Heart right ventricle (tissue), 16 donors: ENCODE measurements around the gene UBE2M. TPM values are rescaled to one million over a fixed set of nuclear protein-coding genes. Genes with fewer than 3 reads are reported as not detected.
"Not testable (repeated sequence)": the region's sequence is repeated elsewhere in the genome, so short reads cannot be mapped to it uniquely, and the experiment has no call there.

Experiments used
- ATAC-seq, 8 donors: fragments of 200-7000 bp; cut with Tn5 transposase; one replicate each; pipeline ENCODE4 v1.9.1; 2020; ENCODE audit warnings: mild to moderate bottlenecking in 8 of 8, moderate library complexity in 8 of 8, moderate number of reproducible peaks in 1 of 8
- DNase-seq, 2 donors: peaks; one replicate each; pipeline ENCODE4 v3.0.0-alpha.2; 2020
- H3K27ac ChIP-seq, 10 donors: fragments of 200-600 bp; sonication (generic) in 2 of 10; one replicate each; pipeline versions ENCODE4 v1.5.0 to v1.8.0; 2020 to 2022; ENCODE audit warnings: mild to moderate bottlenecking in 3 of 10
- H3K27me3 ChIP-seq, 7 donors: fragments of 200-600 bp; one replicate each; pipeline ENCODE4 v1.8.0; 2021 to 2022; ENCODE audit warnings: mild to moderate bottlenecking in 2 of 7
- H3K36me3 ChIP-seq, 9 donors: fragments of 200-600 bp; sonication (generic) in 1 of 9; one replicate each; pipeline versions ENCODE4 v1.5.0 to v1.8.0; 2020 to 2022; ENCODE audit warnings: mild to moderate bottlenecking in 2 of 9
- H3K4me1 ChIP-seq, 9 donors: fragments of 200-600 bp; sonication (generic) in 1 of 9; one replicate each; pipeline versions ENCODE4 v1.5.0 to v1.8.0; 2020 to 2022; ENCODE audit warnings: mild to moderate bottlenecking in 4 of 9
- H3K4me3 ChIP-seq, 10 donors: fragments of 200-600 bp; sonication (generic) in 2 of 10; one replicate each; pipeline versions ENCODE4 v1.5.0 to v1.8.0; 2020 to 2022; ENCODE audit warnings: mild to moderate bottlenecking in 7 of 10, moderate library complexity in 2 of 10
- H3K9me3 ChIP-seq, 11 donors: fragments of 200-600 bp in 10 of 11; sonication (generic) in 2 of 11; one replicate each; pipeline versions ENCODE4 v1.5.0 to v1.8.0; 2013 to 2022; ENCODE audit warnings: mild to moderate bottlenecking in 2 of 11, control low read depth in 1 of 11, moderate library complexity in 1 of 11
- WGBS, 2 donors: extraction: QIAGEN DNeasy Blood & Tissue Kit; methylation state at CpG; one replicate each; pipeline ENCODE4 v1.1.7; 2013; ENCODE audit warnings: inconsistent platforms in 1 of 2; 5-methylcytosine and 5-hydroxymethylcytosine counted together
- intact Hi-C, 10 donors: fragments of 100-400 bp; cut with DNase I; formaldehyde crosslinking; loops; one replicate each; pipeline versions ENCODE4 v1.11.1 to v1.14.2; 2022
- polyA plus RNA-seq, 2 donors: library from polyadenylated mRNA; stranded (reverse); fragments of 200-250 nt; gene quantifications; one replicate each; pipeline ENCODE4 v1.2.3, GENCODE V29; 2013
- total RNA-seq, 10 donors: library from RNA; stranded (reverse); fragmentation: NEBNext Ultra II Directional in 3 of 10; extraction: Animal tissue kit (Norgen Biotek cat#: 25700) in 3 of 10; gene quantifications; one replicate each; pipeline versions ENCODE4 v1.2.1 to v1.2.4, GENCODE V29; 2021 to 2023
- TF ChIP-seq, protein P1 (sequence below), 9 donors: fragments of 200-600 bp; sonication (generic) in 2 of 9; IDR thresholded peaks; one replicate each; pipeline versions ENCODE4 v1.5.0 to v1.8.0; 2021 to 2022; ENCODE audit warnings: antibody characterized with exemption in 9 of 9, mild to moderate bottlenecking in 5 of 9, moderate library complexity in 1 of 9
- donor health status: Arrhythmogenic right ventricular cardiomyopathy.
- donor health status: ischemic (EF 13 %, LVEDD 7.1; RV severe dilation, severe dysfunction).
- donor health status: healthy with polysubstance abuse.
- donor health status: DM: no; HTN: yes; CAD: no.
- donor health status: DM: no; HTN: no; CAD: no.
- donor health status: ischemic (EF 25% LVEDD 6.9; RV normal size, moderate dysfunction).
- donor health status: ischemic (EF 25% LVEDD 5.7; RV mildly dilated, moderate dysfunction).
- donor health status: healthy.
- donor health status: DM: yes; HTN: yes; CAD: no.
- donor health status: Ischemic cardiomyopathy.
- donor health status: ischemic (EF 35%, LVEDD 5.7; RV mildly dilated, moderate dysfunction).
- donor health status: nonischemic (EF 11% LVEDD 7.7; RV severe dilation, severe dysfunction).
- donor health status: DM: yes; HTN: yes; CAD: no.
- donor health status: PGD.
- donor health status: ischemic (EF 29% LVEDD 5.4; RV normal size, mild dysfunction).
- donor health status: nonischemic (EF 23%, LVEDD 6.1; RV moderate dilation, normal function).

The UBE2M gene
- total and polyA plus RNA-seq, 12 donors = 45.4 to 146 (median 118) TPM

DNA sequence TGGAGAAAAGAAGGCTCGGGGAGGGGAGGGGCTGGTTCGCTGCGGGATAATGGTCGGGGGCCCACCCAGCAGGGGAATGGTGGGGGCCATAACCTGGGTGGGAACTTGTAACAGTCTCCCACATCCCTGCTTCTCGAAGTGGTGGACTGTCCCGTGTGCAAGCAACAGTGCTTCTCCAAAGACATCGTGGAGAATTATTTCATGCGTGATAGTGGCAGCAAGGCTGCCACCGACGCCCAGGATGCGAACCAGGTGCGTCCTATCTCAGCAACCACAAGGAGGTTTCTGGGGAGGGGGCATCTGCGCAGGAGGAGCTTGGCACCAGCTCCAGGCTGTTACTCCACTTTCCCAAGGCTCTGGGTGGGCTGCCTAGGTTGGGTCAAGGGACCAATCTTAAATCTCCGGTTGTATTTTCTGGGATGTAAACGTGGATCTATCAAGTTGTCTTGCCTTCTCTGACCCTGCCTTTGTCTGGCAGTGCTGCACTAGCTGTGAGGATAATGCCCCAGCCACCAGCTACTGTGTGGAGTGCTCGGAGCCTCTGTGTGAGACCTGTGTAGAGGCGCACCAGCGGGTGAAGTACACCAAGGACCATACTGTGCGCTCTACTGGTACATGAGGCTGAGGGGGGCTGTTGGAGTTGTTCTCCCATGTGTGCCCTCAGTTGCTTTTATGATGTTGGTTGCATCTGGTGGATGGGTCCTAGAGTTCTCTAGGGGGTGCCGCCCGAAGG lies 13.0 kb downstream of the UBE2M start:
- peak overlapping the region in 8 of 10 donors; percentile 62 to 99 (median 94) for H3K27ac ChIP-seq
- no peak for ATAC-seq
- H3K4me3 ChIP-seq = peak overlapping the region; percentile 67 to 97 (median 88)
- H3K9me3 ChIP-seq = no peaks in the 10 kb centered on the region
- no peak for DNase-seq
- H3K4me1 ChIP-seq = peaks cover 14 to 34% (median 29%) of the 10 kb centered on the region in 9 donors
- H3K27me3 ChIP-seq = no peaks in the 10 kb centered on the region
- TF ChIP-seq, protein P1, sequence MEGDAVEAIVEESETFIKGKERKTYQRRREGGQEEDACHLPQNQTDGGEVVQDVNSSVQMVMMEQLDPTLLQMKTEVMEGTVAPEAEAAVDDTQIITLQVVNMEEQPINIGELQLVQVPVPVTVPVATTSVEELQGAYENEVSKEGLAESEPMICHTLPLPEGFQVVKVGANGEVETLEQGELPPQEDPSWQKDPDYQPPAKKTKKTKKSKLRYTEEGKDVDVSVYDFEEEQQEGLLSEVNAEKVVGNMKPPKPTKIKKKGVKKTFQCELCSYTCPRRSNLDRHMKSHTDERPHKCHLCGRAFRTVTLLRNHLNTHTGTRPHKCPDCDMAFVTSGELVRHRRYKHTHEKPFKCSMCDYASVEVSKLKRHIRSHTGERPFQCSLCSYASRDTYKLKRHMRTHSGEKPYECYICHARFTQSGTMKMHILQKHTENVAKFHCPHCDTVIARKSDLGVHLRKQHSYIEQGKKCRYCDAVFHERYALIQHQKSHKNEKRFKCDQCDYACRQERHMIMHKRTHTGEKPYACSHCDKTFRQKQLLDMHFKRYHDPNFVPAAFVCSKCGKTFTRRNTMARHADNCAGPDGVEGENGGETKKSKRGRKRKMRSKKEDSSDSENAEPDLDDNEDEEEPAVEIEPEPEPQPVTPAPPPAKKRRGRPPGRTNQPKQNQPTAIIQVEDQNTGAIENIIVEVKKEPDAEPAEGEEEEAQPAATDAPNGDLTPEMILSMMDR (IDR thresholded peaks at IDR 0.05) = no peak
- intact Hi-C loops = no loop called here
- peaks cover 0 to 50% (median 34%) of the 10 kb centered on the region in 9 donors for H3K36me3 ChIP-seq
- WGBS, 2 donors = 7 to 11% methylated on average over 21 of the region's 21 CpGs

GRCh38 chr19:58544591-58545285 lies 13.7 kb downstream of the UBE2M start:
- Histone ChIP-seq H3K27ac (peak overlapping the region; percentile 89 to 99 (median 96)), H3K36me3 (peaks cover 0 to 43% (median 27%) of the 10 kb centered on the region in 9 donors), H3K27me3 (no peaks in the 10 kb centered on the region), H3K4me1 (peaks cover 14 to 34% (median 29%) of the 10 kb centered on the region in 9 donors), H3K4me3 (peak overlapping the region; percentile 67 to 97 (median 88)), H3K9me3 (no peaks in the 10 kb centered on the region)
- intact Hi-C loops = loop anchor here in 3 of 10 donors (1.0 kb wide), 3 partner anchors 11 to 25 kb away; partner anchors contain the start of genes CHMP2A (in 1 of the 3) and ZBTB45 (in 1 of the 3)
- peak in 5 of 8 donors; percentile 1 to 31 (median 10) for ATAC-seq
- peak in 1 of 2 donors; percentile 50 for DNase-seq
- TF ChIP-seq, protein P1 (IDR thresholded peaks at IDR 0.05) = no peak
- 0% methylated on average over 50 to 78 of the region's 92 CpGs for WGBS, 2 donors

GRCh38 chr19:58543826-58544590 lies 14.4 kb downstream of the UBE2M start, which contains the start of gene TRIM28:
Gene TRIM28, plus strand, starts transcription at chr19:58544064. Its CDS starts 694 bp downstream, at chr19:58544758.
- TF ChIP-seq, protein P1 (IDR thresholded peaks at IDR 0.05) = no peak
- Histone ChIP-seq H3K27me3 (no peaks in the 10 kb centered on the region), H3K9me3 (no peaks in the 10 kb centered on the region), H3K4me3 (peak within 1 kb of the TSS; percentile 67 to 97 (median 88)), H3K36me3 (peaks cover 0 to 36% (median 19%) of the 10 kb centered on the region in 9 donors), H3K27ac (peak within 1 kb of the TSS; percentile 89 to 99 (median 96)), H3K4me1 (peaks cover 14 to 34% (median 29%) of the 10 kb centered on the region in 9 donors)
- intact Hi-C loops = loop anchor here in 4 of 10 donors (1.0 to 2.0 kb wide), 4 partner anchors 11 to 25 kb away; partner anchors contain the start of genes ZBTB45 (in 2 of the 4) and CHMP2A (in 1 of the 4)
- peak; percentile 98 to 99 for DNase-seq
- WGBS, 2 donors = 0 to 1% methylated on average over 63 to 73 of the region's 73 CpGs
- ATAC-seq = peak; percentile 95 to 98 (median 98)

- Histone ChIP-seq H3K4me3 (peak overlapping the region in 8 of 10 donors; percentile 67 to 97 (median 85)), H3K4me1 (peaks cover 19 to 44% (median 31%) of the 10 kb centered on the region in 9 donors), H3K27me3 (peaks cover 0 to 11% (median 10%) of the 10 kb centered on the region in 7 donors), H3K27ac (peak overlapping the region in 9 of 10 donors; percentile 89 to 99 (median 95)), H3K36me3 (peaks cover 0 to 24% (median 7%) of the 10 kb centered on the region in 9 donors)
- not testable (repeated sequence) for ATAC-seq, H3K9me3 ChIP-seq, DNase-seq
- intact Hi-C loops = loop anchor here in 1 of 10 donors (2.0 kb wide), 1 partner anchor 24 kb away; the partner anchor contains the start of gene ZBTB45
- WGBS, 2 donors = 71 to 78% methylated on average over 18 of the region's 18 CpGs
Observed at GRCh38 chr19:58542641-58543372, 15.6 kb downstream of the UBE2M start.

GRCh38 chr19:58539169-58539559 lies 19.2 kb downstream of the UBE2M start:
- H3K36me3 ChIP-seq, H3K4me3 ChIP-seq, intact Hi-C loops, H3K9me3 ChIP-seq, H3K27ac ChIP-seq, DNase-seq, ATAC-seq: not testable (repeated sequence)
- Histone ChIP-seq H3K27me3 (peaks cover 0 to 22% (median 16%) of the 10 kb centered on the region in 7 donors), H3K4me1 (peaks cover 5 to 19% (median 14%) of the 10 kb centered on the region in 9 donors)
